Keratinocyte (primary cell): ENCODE measurements around the gene WDR33. TPM values are rescaled to one million over a fixed set of nuclear protein-coding genes. Genes with fewer than 3 reads are reported as not detected.

Experiments
- DNase-seq: peaks from one replicate; pipeline ENCODE4 v3.0.0-alpha.2; 2011; ENCODE audit warnings: low read depth, missing footprints, low spot score
- FAIRE-seq: peaks from 2 replicates; lab custom pipeline; 2011; peaks lifted over from hg19 to GRCh38; lab: Jason Lieb, UNC
- H2AFZ ChIP-seq: 2 replicates; pipeline ENCODE4 v1.6.0; 2012; ENCODE audit warnings: low read length, control low read depth, inconsistent platforms; ENCODE audit not compliant: control insufficient read depth
- H3K27ac ChIP-seq: 2 replicates; pipeline ENCODE4 v1.5.1; 2011; ENCODE audit warnings: low read length; ENCODE audit not compliant: control insufficient read depth, insufficient read depth
- H3K27me3 ChIP-seq: 3 replicates; pipeline ENCODE4 v1.6.0; 2011; ENCODE audit warnings: low read length; ENCODE audit not compliant: control insufficient read depth, insufficient read depth; ENCODE audit errors: extremely low read depth
- H3K36me3 ChIP-seq, 2 experiments: 2 replicates in 1 of 2; 3 replicates in 1 of 2; pipeline ENCODE4 v1.5.1; 2011; ENCODE audit warnings: low read length in 2 of 2, mild to moderate bottlenecking in 1 of 2; ENCODE audit not compliant: control insufficient read depth in 2 of 2, insufficient read depth in 2 of 2; ENCODE audit errors: extremely low read depth in 1 of 2
- H3K4me1 ChIP-seq: 3 replicates; pipeline ENCODE4 v1.5.1; 2011; ENCODE audit warnings: low read length; ENCODE audit not compliant: control insufficient read depth, insufficient read depth; ENCODE audit errors: extremely low read depth
- H3K4me2 ChIP-seq: 3 replicates; pipeline ENCODE4 v1.6.0; 2011; ENCODE audit warnings: low read depth, low read length; ENCODE audit not compliant: control insufficient read depth, insufficient read depth; ENCODE audit errors: extremely low read depth
- H3K4me3 ChIP-seq, 3 experiments: fragments of 200-600 bp in 1 of 3; sonication (generic) in 1 of 3; 2 replicates in 2 of 3; 3 replicates in 1 of 3; pipeline ENCODE4 v1.5.1; 2011 to 2016; ENCODE audit warnings: low read length in 3 of 3, mild to moderate bottlenecking in 3 of 3, control low read depth in 2 of 3, inconsistent platforms in 1 of 3, low read depth in 1 of 3, mixed read lengths in 1 of 3, mixed run types in 1 of 3, moderate library complexity in 1 of 3; ENCODE audit not compliant: control insufficient read depth in 2 of 3, insufficient read depth in 2 of 3; ENCODE audit errors: extremely low read depth in 1 of 3
- H3K79me2 ChIP-seq: 2 replicates; pipeline ENCODE4 v1.6.0; 2012; ENCODE audit warnings: low read length; ENCODE audit not compliant: control insufficient read depth, insufficient read depth
- H3K9ac ChIP-seq: 3 replicates; pipeline ENCODE4 v1.6.0; 2011; ENCODE audit warnings: low read length; ENCODE audit not compliant: control insufficient read depth, insufficient read depth; ENCODE audit errors: extremely low read depth
- H3K9me1 ChIP-seq: 3 replicates; pipeline ENCODE4 v1.6.0; 2011; ENCODE audit warnings: low read length; ENCODE audit not compliant: control insufficient read depth, insufficient read depth; ENCODE audit errors: extremely low read depth
- H3K9me3 ChIP-seq: 2 replicates; pipeline ENCODE4 v1.5.1; 2012; ENCODE audit warnings: low read depth, low read length; ENCODE audit not compliant: control insufficient read depth
- H4K20me1 ChIP-seq: 3 replicates; pipeline ENCODE4 v1.6.0; 2011; ENCODE audit warnings: low read length; ENCODE audit not compliant: control insufficient read depth, insufficient read depth; ENCODE audit errors: extremely low read depth
- EZH2 ChIP-seq: IDR thresholded peaks from one replicate; pipeline ENCODE4 v1.6.1; 2012; ENCODE audit warnings: inconsistent platforms, mild to moderate bottlenecking, low read length, moderate library complexity
- dilution Hi-C: fragments of 300-500 bp; cut with MboI; formaldehyde crosslinking; loops from one replicate; pipeline ENCODE4 v1.7.0; 2020; ENCODE audit warnings: low sequenced_read_pairs; ENCODE audit not compliant: extremely low pct_ligation_motif_present
- polyA plus RNA-seq, 5 experiments: library from polyadenylated mRNA; depleted of rRNA in 3 of 5; stranded (reverse) in 3 of 5; stranded (forward) in 1 of 5; unstranded in 1 of 5; fragments of >200 nt; gene quantifications; 1 replicate in 1 of 5; 2 replicates in 3 of 5; 3 replicates in 1 of 5; pipeline versions ENCODE4 v1.2.1 to v1.2.3, GENCODE V29; 2011 to 2012; ENCODE audit warnings: missing spikeins in 2 of 5, low read depth in 1 of 5, low replicate concordance in 1 of 5
- TF ChIP-seq, protein P1 (sequence below), 3 experiments: IDR thresholded peaks in 1 of 3; conservative IDR thresholded peaks in 1 of 3; optimal IDR thresholded peaks in 1 of 3; 2 replicates in 2 of 3; 3 replicates in 1 of 3; pipeline versions ENCODE3 to v1.5.1; 2011; ENCODE audit warnings: low read length in 3 of 3, mild to moderate bottlenecking in 3 of 3, moderate library complexity in 2 of 3, control low read depth in 1 of 3, inconsistent platforms in 1 of 3; ENCODE audit not compliant: insufficient read depth in 2 of 3; ENCODE audit errors: extremely low read depth in 1 of 3

WDR33 gene
- polyA plus RNA-seq, 1 donor (not counting 4 experiments of a cell fraction or from before 2014, with no cell fraction given): 44.5 TPM

- dilution Hi-C loops: no loop called here
- no peak overlapping the region for H2AFZ ChIP-seq
- TF ChIP-seq, protein P1, sequence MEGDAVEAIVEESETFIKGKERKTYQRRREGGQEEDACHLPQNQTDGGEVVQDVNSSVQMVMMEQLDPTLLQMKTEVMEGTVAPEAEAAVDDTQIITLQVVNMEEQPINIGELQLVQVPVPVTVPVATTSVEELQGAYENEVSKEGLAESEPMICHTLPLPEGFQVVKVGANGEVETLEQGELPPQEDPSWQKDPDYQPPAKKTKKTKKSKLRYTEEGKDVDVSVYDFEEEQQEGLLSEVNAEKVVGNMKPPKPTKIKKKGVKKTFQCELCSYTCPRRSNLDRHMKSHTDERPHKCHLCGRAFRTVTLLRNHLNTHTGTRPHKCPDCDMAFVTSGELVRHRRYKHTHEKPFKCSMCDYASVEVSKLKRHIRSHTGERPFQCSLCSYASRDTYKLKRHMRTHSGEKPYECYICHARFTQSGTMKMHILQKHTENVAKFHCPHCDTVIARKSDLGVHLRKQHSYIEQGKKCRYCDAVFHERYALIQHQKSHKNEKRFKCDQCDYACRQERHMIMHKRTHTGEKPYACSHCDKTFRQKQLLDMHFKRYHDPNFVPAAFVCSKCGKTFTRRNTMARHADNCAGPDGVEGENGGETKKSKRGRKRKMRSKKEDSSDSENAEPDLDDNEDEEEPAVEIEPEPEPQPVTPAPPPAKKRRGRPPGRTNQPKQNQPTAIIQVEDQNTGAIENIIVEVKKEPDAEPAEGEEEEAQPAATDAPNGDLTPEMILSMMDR (optimal IDR thresholded peaks at IDR 0.05 in 1 of 3, IDR thresholded peaks at IDR 0.05 in 1 of 3, conservative IDR thresholded peaks at IDR 0.05 in 1 of 3; ENCODE audit: extremely low read depth in 1 of 3, insufficient read depth in 2 of 3, low read length in 3 of 3): no peak
- no peak for TF ChIP-seq EZH2
Observed at GRCh38 chr2:127733113-127733815, 77.7 kb downstream of the WDR33 start.

DNA sequence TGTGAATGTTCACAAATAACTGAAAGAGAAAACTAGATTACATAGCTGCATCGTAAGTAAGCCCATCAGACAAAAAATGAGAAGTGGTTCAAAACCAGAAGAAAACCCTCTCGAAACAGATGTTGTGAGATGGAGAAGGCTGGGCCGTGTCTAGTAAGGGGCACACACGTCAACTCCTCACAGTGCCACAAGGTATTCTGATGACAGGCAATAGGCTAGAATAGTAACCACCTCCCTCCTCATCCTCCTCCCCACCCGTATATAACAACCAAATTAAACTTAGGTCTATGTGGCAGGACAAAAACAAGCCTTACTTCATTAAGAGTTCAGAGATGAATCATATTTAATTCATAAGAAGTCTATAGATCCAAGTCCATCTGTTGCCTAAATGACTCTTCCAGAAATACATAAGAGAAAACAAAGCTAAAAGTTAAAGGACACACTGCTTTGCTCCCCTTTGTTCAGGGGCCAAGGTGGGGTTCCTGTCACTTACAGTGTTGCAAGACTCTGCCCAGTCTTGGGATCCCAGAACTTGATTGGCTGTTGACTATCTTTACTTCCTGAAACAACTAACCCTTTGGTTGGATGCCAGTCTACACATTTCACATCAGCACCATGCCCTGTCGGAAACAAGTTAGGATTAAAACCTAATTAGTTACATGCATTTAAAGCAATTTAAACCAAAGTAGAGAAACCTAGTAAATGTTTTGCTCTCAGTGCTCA, 84.7 kb downstream of the WDR33 start:
- Histone ChIP-seq H3K4me3 (no peak overlapping the region), H4K20me1 (no peaks in the 10 kb centered on the region), H3K9me1 (no peaks in the 10 kb centered on the region), H3K9ac (no peak overlapping the region), H3K36me3 (peaks cover 0 to 5% of the 10 kb centered on the region in 2 experiments), H2AFZ (no peak overlapping the region), H3K4me1 (peaks cover 15% of the 10 kb centered on the region), H3K79me2 (no peaks in the 10 kb centered on the region), H3K4me2 (no peak overlapping the region), H3K9me3 (no peaks in the 10 kb centered on the region), H3K27ac (no peak overlapping the region), H3K27me3 (no peaks in the 10 kb centered on the region)
- DNase-seq (no peak), FAIRE-seq (peak; percentile 9)
- TF ChIP-seq, protein P1 (optimal IDR thresholded peaks at IDR 0.05 in 1 of 3, IDR thresholded peaks at IDR 0.05 in 1 of 3, conservative IDR thresholded peaks at IDR 0.05 in 1 of 3; ENCODE audit: extremely low read depth in 1 of 3, insufficient read depth in 2 of 3, low read length in 3 of 3): no peak
- TF ChIP-seq EZH2: no peak
- dilution Hi-C loops: no loop called here

More at GRCh38 chr2:127733113-127733815, 77.7 kb downstream of the WDR33 start:
- no peaks in the 10 kb centered on the region for H3K27me3 ChIP-seq
- no peak overlapping the region for H3K9ac ChIP-seq
- H3K9me1 ChIP-seq: no peaks in the 10 kb centered on the region
- FAIRE-seq: no peak
- H3K27ac ChIP-seq: no peak overlapping the region
- H3K9me3 ChIP-seq: no peaks in the 10 kb centered on the region
- no peaks in the 10 kb centered on the region for H3K36me3 ChIP-seq
- no peaks in the 10 kb centered on the region for H4K20me1 ChIP-seq
- H3K79me2 ChIP-seq: no peaks in the 10 kb centered on the region
- no peak overlapping the region for H3K4me3 ChIP-seq
- no peaks in the 10 kb centered on the region for H3K4me1 ChIP-seq
- no peak for DNase-seq
- H3K4me2 ChIP-seq: no peak overlapping the region
